Measurements from ENCODE around the gene MTMR10. TPM values are rescaled to one million over a fixed set of nuclear protein-coding genes. Genes with fewer than 3 reads are reported as not detected.

The MTMR10 gene
- total RNA-seq, 5 donors from 2014 or later (not counting 1 experiment from before 2014, with no cell fraction given), result 29.2 to 40.7 (median 33.1) TPM

DNA sequence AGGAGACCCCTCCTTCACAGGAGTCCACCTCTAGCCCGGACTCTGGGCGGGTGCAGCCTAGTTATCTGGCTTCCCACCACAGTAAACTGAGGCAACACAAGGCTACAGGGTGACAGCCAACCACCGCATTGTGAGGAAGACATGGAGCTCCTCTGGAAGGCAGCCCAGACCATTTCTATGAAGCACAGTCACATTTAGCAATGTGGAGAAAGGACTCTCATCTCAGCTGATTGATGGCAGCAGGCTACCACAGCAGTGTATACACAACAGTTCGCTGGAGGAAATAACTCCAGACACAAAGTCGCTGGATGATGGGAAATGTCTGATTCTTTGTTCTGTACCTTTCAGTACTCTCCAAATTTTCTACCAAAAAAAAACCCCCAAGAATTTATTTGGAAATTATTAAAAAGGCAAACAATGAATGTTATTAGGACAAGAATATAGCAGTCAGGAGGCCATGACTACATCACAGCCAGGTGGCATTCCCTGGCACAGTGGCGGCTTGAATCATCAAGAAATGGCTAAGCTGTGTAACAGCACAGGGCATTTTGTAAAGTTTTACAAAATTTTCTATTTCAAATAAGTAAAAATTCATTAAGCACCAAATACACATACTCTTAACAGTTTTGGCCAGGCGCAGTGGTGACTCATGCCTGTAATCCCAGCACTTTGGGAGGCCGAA lies 47.6 kb downstream of the MTMR10 start:
- Mint-ChIP-seq H3K4me1 (no peaks in the 10 kb centered on the region), H3K36me3 (peaks cover 65% of the 10 kb centered on the region), H3K27ac (no peak overlapping the region), H3K27me3 (no peaks in the 10 kb centered on the region), H3K4me3 (no peak overlapping the region), H3K9me3 (no peaks in the 10 kb centered on the region)
- Histone ChIP-seq H3K27me3 (replicated peaks in 1 of 2; ENCODE audit: control insufficient read depth in 2 of 2, extremely low read depth in 1 of 2, insufficient read depth in 2 of 2, low read length in 1 of 2) (no peaks in the 10 kb centered on the region), H3K9me3 (no peaks in the 10 kb centered on the region), H3K27ac (ENCODE audit: low read length) (no peak overlapping the region), H3K36me3 (ENCODE audit: control insufficient read depth in 2 of 2, extremely low read depth in 1 of 2, insufficient read depth in 1 of 2, low read length in 1 of 2) (peaks cover 11 to 67% of the 10 kb centered on the region in 2 donors), H3K4me3 (ENCODE audit: control insufficient read depth in 1 of 2, extremely low read depth in 1 of 2, low read length in 1 of 2) (no peak overlapping the region), H3K4me1 (ENCODE audit: control insufficient read depth in 1 of 2, extremely low read depth in 1 of 2, insufficient read depth in 2 of 2, low read length in 2 of 2) (no peaks in the 10 kb centered on the region)
- ATAC-seq (replicated peaks in 1 of 4) (no peak), DNase-seq (no peak)
- ChIA-PET POLR2A (no interaction called here), CTCF (interaction anchor here in 1 of 2 donors (0.6 kb wide), 1 partner anchor 11 kb away, joined by 6 read pairs; no protein-coding TSS in a partner anchor)
- 86% methylated on average over 3 of the region's 8 CpGs for WGBS (ENCODE audit: insufficient coverage)

DNA sequence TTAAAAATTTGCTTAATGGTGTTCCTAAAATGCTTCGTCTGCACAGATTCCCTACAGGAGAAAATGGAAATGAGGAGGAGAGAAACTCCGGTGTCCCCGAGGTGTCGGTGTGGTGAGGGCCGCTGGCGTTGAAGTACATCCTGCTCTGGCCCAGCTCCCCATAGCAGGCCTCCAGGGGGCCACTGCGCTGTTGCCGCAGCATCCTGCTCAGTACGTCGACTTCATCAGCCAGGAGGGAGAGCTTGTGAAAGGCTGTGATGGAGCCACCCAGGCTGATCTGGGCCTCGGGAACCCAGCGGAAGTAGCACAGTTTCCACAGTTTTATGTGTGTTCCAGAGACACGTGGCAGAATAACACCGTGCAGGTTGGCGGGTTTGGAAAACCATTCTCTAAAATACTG lies 49.9 kb downstream of the MTMR10 start:
- Mint-ChIP-seq H3K9me3 (no peaks in the 10 kb centered on the region), H3K36me3 (peaks cover 60% of the 10 kb centered on the region), H3K27ac (peak overlapping the region in 1 of 2 donors; percentile 45), H3K4me1 (no peaks in the 10 kb centered on the region), H3K4me3 (no peak overlapping the region), H3K27me3 (no peaks in the 10 kb centered on the region)
- Histone ChIP-seq H3K9me3 (no peaks in the 10 kb centered on the region), H3K27ac (ENCODE audit: low read length) (no peak overlapping the region), H3K4me3 (ENCODE audit: control insufficient read depth in 1 of 2, extremely low read depth in 1 of 2, low read length in 1 of 2) (no peak overlapping the region), H3K36me3 (ENCODE audit: control insufficient read depth in 2 of 2, extremely low read depth in 1 of 2, insufficient read depth in 1 of 2, low read length in 1 of 2) (peaks cover 8 to 71% of the 10 kb centered on the region in 2 donors), H3K4me1 (ENCODE audit: control insufficient read depth in 1 of 2, extremely low read depth in 1 of 2, insufficient read depth in 2 of 2, low read length in 2 of 2) (no peaks in the 10 kb centered on the region), H3K27me3 (replicated peaks in 1 of 2; ENCODE audit: control insufficient read depth in 2 of 2, extremely low read depth in 1 of 2, insufficient read depth in 2 of 2, low read length in 1 of 2) (no peaks in the 10 kb centered on the region)
- CTCF ChIA-PET, result no interaction called here
- 92% methylated on average over 14 of the region's 15 CpGs for WGBS (ENCODE audit: insufficient coverage)
- POLR2A ChIA-PET, result no interaction called here
- DNase-seq, result no peak
- ATAC-seq (replicated peaks in 1 of 4), result no peak

DNA sequence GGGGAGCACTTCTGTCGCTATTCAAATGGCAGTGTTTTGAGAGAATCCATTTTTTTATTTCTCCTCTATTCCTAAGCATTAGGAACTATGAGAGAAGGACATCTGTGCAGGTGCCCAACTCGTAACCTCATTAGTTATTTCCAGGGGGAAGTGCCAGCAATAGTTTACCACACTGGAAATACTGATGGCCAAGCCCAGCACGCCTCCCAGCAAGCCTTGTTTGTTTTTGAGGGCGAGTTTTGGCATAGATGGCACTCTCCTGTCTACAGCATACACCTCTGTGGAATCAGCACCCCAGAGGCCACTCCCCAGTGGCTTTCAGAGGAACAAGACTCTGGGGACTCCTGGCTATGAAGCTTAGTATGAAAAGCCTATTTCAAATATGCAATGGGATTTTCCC lies 51.1 kb downstream of the MTMR10 start:
- Mint-ChIP-seq H3K4me3 (no peak overlapping the region), H3K9me3 (no peaks in the 10 kb centered on the region), H3K27me3 (no peaks in the 10 kb centered on the region), H3K4me1 (no peaks in the 10 kb centered on the region), H3K36me3 (peaks cover 55% of the 10 kb centered on the region), H3K27ac (no peak overlapping the region)
- Histone ChIP-seq H3K4me1 (ENCODE audit: control insufficient read depth in 1 of 2, extremely low read depth in 1 of 2, insufficient read depth in 2 of 2, low read length in 2 of 2) (no peaks in the 10 kb centered on the region), H3K27me3 (replicated peaks in 1 of 2; ENCODE audit: control insufficient read depth in 2 of 2, extremely low read depth in 1 of 2, insufficient read depth in 2 of 2, low read length in 1 of 2) (no peaks in the 10 kb centered on the region), H3K9me3 (no peaks in the 10 kb centered on the region), H3K4me3 (ENCODE audit: control insufficient read depth in 1 of 2, extremely low read depth in 1 of 2, low read length in 1 of 2) (no peak overlapping the region), H3K36me3 (ENCODE audit: control insufficient read depth in 2 of 2, extremely low read depth in 1 of 2, insufficient read depth in 1 of 2, low read length in 1 of 2) (peaks cover 5 to 63% of the 10 kb centered on the region in 2 donors), H3K27ac (ENCODE audit: low read length) (no peak overlapping the region)
- WGBS (ENCODE audit: insufficient coverage), result 96% methylated on average over 3 of the region's 4 CpGs
- ATAC-seq (replicated peaks in 1 of 4), result no peak
- ChIA-PET POLR2A (interaction anchor here in 1 of 2 donors (0.5 kb wide), 1 partner anchor 30 kb away, joined by 3 read pairs; no protein-coding TSS in a partner anchor), CTCF (no interaction called here)
- no peak for DNase-seq

DNA sequence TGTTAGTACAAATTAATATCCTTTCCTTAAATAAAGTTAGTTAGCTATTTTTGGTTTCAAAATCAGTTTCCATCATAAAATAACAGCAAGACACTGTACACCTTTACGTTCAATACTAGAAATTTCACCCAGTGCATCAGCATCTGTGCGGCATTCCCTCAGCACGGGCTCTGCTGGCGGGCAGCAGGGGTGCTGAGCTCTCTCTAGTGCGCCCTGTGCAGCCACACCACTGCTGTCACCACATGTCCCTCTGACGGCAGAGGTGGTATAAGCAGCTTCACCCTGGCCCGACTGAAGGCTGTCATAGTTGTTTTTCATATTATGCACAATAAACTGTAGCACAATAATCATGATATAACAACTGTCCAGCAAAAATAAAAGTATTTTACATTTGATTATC lies 52.3 kb downstream of the MTMR10 start:
- H3K4me1 ChIP-seq (ENCODE audit: control insufficient read depth in 1 of 2, extremely low read depth in 1 of 2, insufficient read depth in 2 of 2, low read length in 2 of 2), result no peaks in the 10 kb centered on the region
- H3K27ac ChIP-seq (ENCODE audit: low read length), result no peak overlapping the region
- Mint-ChIP-seq H3K36me3 (peaks cover 51% of the 10 kb centered on the region), H3K4me3 (no peak overlapping the region), H3K9me3 (no peaks in the 10 kb centered on the region), H3K4me1 (peaks cover 0 to under 1% (median 0%) of the 10 kb centered on the region in 3 donors), H3K27me3 (no peaks in the 10 kb centered on the region), H3K27ac (no peak overlapping the region)
- CTCF ChIA-PET, result no interaction called here
- H3K27me3 ChIP-seq (replicated peaks in 1 of 2; ENCODE audit: control insufficient read depth in 2 of 2, extremely low read depth in 1 of 2, insufficient read depth in 2 of 2, low read length in 1 of 2), result no peaks in the 10 kb centered on the region
- POLR2A ChIA-PET, result no interaction called here
- H3K36me3 ChIP-seq (ENCODE audit: control insufficient read depth in 2 of 2, extremely low read depth in 1 of 2, insufficient read depth in 1 of 2, low read length in 1 of 2), result peaks cover 5 to 58% of the 10 kb centered on the region in 2 donors
- ATAC-seq (replicated peaks in 1 of 4) (no peak), DNase-seq (no peak)
- no peak overlapping the region for H3K4me3 ChIP-seq (ENCODE audit: control insufficient read depth in 1 of 2, extremely low read depth in 1 of 2, low read length in 1 of 2)
- 94% methylated on average over 5 of the region's 7 CpGs for WGBS (ENCODE audit: insufficient coverage)
- no peaks in the 10 kb centered on the region for H3K9me3 ChIP-seq

DNA sequence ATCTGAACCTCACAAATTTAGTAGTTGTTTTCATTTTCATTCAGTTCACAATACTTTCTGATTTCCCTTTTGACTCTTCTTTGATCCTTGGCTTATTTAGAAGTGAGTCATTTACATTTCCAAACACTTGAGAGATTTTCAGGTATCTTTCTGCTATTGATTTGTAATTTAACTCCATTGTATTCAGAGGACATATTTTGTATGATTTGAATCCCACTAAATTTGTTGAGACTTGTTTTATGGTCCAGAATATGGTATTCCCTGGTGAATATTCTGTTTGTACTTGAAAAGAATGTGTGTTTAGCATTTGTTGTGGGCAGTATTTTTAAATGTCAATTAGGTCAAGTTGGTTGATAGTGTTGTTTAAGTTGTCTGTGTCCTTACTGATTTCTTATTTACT lies 58.1 kb downstream of the MTMR10 start:
- Histone ChIP-seq H3K4me1 (ENCODE audit: control insufficient read depth in 1 of 2, extremely low read depth in 1 of 2, insufficient read depth in 2 of 2, low read length in 2 of 2) (no peaks in the 10 kb centered on the region), H3K4me3 (ENCODE audit: control insufficient read depth in 1 of 2, extremely low read depth in 1 of 2, low read length in 1 of 2) (no peak overlapping the region), H3K9me3 (no peaks in the 10 kb centered on the region), H3K27ac (ENCODE audit: low read length) (no peak overlapping the region), H3K27me3 (replicated peaks in 1 of 2; ENCODE audit: control insufficient read depth in 2 of 2, extremely low read depth in 1 of 2, insufficient read depth in 2 of 2, low read length in 1 of 2) (no peaks in the 10 kb centered on the region), H3K36me3 (ENCODE audit: control insufficient read depth in 2 of 2, extremely low read depth in 1 of 2, insufficient read depth in 1 of 2, low read length in 1 of 2) (peaks cover 14 to 33% of the 10 kb centered on the region in 2 donors)
- no peak for ATAC-seq (replicated peaks in 1 of 4)
- H3K9me3 Mint-ChIP-seq, result no peaks in the 10 kb centered on the region
- peak overlapping the region; percentile 5 to 23 for H3K27ac Mint-ChIP-seq
- H3K36me3 Mint-ChIP-seq, result peaks cover 48% of the 10 kb centered on the region
- POLR2A ChIA-PET, result no interaction called here
- CTCF ChIA-PET, result interaction anchor here in 1 of 2 donors (0.7 kb wide), 1 partner anchor 11 kb away, joined by 6 read pairs; no protein-coding TSS in a partner anchor
- no peak overlapping the region for H3K4me3 Mint-ChIP-seq
- DNase-seq, result no peak
- no peaks in the 10 kb centered on the region for H3K27me3 Mint-ChIP-seq
- H3K4me1 Mint-ChIP-seq, result peaks cover 5 to 11% (median 9%) of the 10 kb centered on the region in 3 donors

DNA sequence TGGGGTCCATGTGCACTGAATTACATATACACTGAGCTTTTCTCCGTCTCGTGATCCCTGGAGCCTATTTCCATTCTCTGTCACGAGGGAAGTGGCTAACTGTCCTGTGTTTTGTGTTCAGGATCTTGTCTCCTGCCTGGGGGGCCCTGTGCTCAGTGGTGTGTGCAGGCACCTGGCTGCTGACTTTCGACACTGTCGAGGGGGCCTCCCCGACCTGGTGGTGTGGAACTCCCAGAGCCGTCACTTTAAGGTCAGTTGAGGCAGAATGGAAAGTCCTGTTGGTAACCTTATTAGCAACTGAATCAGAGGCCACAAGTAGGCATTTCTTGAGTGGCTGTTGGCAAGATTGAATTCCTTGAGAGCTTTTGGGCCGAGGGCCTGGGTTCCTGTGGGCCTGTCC lies 61.0 kb downstream of the MTMR10 start:
- ATAC-seq (replicated peaks in 1 of 4) (no peak), DNase-seq (no peak)
- Mint-ChIP-seq H3K9me3 (no peaks in the 10 kb centered on the region), H3K4me3 (no peak overlapping the region), H3K27ac (peak overlapping the region in 1 of 2 donors; percentile 16), H3K27me3 (no peaks in the 10 kb centered on the region), H3K36me3 (peaks cover 60% of the 10 kb centered on the region), H3K4me1 (peaks cover 5 to 11% (median 9%) of the 10 kb centered on the region in 3 donors)
- H3K9me3 ChIP-seq, result no peaks in the 10 kb centered on the region
- peaks cover 16 to 37% of the 10 kb centered on the region in 2 donors for H3K36me3 ChIP-seq (ENCODE audit: control insufficient read depth in 2 of 2, extremely low read depth in 1 of 2, insufficient read depth in 1 of 2, low read length in 1 of 2)
- H3K4me1 ChIP-seq (ENCODE audit: control insufficient read depth in 1 of 2, extremely low read depth in 1 of 2, insufficient read depth in 2 of 2, low read length in 2 of 2), result no peaks in the 10 kb centered on the region
- H3K27ac ChIP-seq (ENCODE audit: low read length), result no peak overlapping the region
- WGBS (ENCODE audit: insufficient coverage), result 91% methylated on average over 4 of the region's 8 CpGs
- POLR2A ChIA-PET, result interaction anchor here in 1 of 2 donors (0.6 kb wide), 1 partner anchor 383 kb away, joined by 5 read pairs; no protein-coding TSS in a partner anchor
- H3K4me3 ChIP-seq (ENCODE audit: control insufficient read depth in 1 of 2, extremely low read depth in 1 of 2, low read length in 1 of 2), result no peak overlapping the region
- H3K27me3 ChIP-seq (replicated peaks in 1 of 2; ENCODE audit: control insufficient read depth in 2 of 2, extremely low read depth in 1 of 2, insufficient read depth in 2 of 2, low read length in 1 of 2), result no peaks in the 10 kb centered on the region
- CTCF ChIA-PET, result no interaction called here

Measured in T-cell (primary cell).